GM19395 (cell line): ENCODE data around the gene RHOA.
"Not testable (repeated sequence)": the region's sequence is repeated elsewhere in the genome, so short reads cannot be mapped to it uniquely, and the experiment has no call there.

Experiments used
- ATAC-seq: cut with Tn5 transposase; IDR thresholded peaks from one replicate; pipeline ENCODE4 v1.9.1; 2021; ENCODE audit warnings: mild to moderate bottlenecking, moderate library complexity; ENCODE audit not compliant: unreplicated experiment

The RHOA gene

DNA sequence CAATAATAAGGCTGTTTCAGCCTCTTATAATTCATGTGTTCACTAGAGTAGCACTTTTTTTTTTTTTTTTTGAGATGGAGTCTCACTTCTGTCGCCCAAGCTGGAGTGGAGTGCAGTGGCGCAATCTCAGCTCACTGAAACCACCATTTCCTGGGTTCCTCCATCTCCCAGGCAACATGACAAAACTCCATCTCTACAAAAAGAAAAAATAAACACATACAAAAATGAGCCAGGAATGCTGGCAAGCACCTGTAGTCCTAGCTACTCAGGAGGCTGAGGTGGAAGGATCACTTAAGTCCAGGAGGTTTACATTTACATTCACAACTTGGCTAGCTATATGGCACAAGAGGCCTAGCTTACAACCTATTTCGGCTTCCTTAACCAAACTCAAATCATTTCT lies 78.7 kb downstream of the RHOA start:
- ATAC-seq: no peak

DNA sequence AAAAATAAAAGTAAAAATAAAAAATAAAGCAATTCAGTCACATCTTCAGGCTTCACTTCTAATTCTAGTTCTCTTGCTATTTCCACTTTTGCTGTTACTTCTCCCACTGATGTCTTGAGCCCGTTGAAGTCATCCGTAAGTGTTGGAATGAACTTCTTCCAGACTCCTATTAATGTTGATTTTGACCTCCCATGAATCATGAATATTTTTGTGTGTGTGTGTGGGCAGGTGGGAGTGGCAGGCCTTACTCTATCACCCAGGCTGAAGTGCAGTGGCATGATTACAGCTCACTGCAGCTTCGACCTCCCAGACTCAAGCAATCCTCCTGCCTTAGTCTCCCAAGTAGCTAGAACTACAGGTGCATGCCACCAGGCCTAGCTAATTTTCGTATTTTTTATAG lies 82.6 kb downstream of the RHOA start:
- ATAC-seq: no peak

DNA sequence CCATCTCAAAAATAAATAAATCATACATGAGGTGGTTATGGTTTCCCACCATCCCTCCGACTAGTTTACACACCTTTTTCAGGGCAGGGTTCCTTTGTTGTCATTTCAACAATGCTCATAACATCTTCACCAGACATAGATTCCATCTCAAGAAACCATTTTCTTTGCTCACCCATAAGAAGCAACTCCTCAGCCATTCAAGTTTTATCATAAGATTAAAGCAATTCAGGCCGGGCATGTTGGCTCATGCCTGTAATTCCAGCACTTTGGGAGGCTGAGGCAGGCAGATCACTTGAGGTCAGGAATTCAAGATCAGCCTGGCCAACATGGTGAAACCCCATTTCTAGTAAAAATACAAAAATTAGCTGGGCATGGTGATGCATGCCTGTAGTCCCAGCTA lies 83.4 kb downstream of the RHOA start:
- ATAC-seq: not testable (repeated sequence)

DNA sequence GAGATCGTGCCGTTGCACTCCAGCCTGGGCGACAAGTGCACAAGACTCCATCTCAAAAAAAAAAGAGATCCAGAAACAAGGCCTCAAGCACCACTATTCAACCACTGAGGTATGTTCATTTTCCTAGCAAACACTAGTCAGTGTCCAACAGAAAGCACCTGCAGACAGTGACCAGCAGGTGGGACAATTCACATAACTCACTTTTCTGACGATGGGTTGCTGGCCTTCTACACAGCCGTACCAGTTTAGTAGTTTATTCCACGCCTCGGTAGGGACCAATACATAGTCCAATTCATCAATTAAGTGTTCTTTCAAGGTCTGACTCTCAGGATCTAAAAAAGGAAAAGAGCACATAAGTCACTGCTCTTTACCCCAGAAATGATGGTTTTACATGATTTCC lies 84.3 kb downstream of the RHOA start:
- no peak for ATAC-seq

DNA sequence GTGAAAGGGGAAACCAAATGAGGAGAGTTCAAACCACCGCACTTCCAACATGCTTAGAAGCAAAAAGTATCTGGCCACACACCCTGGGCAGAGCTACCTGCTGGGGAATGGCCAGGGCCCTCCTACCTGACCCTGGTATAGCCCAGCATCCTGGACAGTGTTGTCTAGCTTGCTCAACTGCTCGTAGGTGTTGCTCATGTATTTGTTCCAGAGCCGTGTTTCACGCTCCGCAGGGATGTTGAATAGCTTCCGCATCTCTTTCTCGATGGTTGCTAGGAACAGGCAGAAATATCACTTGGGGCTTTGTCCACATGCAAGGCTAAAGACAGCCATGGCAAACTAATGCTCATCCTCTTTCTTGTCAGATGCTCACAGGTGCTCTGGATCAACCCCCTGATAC lies 87.0 kb downstream of the RHOA start:
- ATAC-seq: no peak

DNA sequence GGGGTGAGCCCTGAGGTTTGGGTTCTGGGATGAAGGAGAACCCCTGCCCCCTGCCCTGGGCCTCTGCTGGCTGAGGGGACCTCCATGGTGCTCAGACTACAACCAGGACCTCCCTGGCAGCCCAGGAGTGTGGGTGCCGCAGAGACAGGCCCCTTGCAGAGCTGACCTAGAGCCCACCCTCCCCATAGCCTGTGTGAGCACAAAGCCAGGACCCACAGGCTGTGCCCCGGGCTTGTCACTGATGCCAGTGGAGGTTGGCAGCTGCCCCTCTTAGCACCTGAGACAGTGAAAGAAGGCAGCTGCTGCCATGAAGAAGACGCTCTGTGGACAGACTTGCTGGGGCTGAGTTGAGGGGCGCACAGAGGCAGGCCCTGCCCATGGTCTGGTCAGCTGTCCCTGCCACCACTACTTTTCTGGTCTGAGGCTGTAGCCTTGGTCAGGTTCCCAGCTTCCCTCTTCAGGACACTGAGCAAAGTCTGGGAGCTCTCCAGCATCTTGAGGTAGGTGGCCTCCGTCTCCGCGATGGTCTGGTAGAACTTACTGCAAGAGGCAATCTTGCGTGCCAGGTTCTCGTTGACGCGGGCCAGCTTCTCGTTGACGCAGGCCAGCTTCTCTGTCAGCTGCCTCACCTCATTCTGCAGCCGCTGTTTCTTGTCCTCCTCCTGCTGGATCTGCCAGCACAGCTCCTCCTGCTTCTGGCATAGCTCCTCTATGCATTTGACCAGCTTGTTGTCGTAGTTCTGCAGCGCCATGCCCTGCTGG lies 94.9 kb downstream of the RHOA start:
- ATAC-seq: no peak

DNA sequence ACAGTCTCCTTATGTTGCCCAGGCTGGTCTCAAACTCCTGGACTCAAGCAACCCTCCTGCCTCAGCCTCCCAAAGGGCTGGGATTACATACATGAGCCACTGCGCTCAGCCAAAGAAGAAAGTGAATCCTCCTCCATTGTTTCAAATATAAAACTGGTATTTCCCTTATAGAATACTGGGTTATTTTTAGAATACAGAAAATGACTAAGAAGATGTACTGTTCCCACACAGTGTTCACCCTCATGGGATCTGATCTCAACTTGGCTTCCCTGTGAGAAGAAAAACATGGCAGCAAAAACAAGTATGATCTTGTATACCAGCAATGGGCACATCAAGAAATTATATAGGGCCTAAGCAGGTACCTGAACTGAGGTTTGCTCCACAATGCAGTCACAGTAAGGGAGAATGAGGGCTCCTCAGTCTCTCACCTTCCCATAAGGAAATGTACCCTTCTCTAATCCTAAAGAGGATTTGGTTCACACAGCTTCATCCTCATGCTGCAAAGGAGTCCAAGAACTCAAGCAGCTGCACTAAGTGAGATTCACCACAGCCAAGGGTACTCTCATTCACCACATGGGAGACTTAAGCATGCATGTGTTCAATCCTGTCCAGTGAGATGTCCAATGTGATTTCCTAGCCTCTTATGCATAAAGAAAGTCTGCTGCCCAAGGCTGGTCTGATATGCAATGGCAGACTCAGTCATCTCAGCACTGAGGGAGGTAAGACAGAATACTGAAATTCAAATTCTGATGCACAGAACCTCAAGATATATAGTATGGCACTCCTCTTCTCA lies 97.7 kb downstream of the RHOA start:
- no peak for ATAC-seq

DNA sequence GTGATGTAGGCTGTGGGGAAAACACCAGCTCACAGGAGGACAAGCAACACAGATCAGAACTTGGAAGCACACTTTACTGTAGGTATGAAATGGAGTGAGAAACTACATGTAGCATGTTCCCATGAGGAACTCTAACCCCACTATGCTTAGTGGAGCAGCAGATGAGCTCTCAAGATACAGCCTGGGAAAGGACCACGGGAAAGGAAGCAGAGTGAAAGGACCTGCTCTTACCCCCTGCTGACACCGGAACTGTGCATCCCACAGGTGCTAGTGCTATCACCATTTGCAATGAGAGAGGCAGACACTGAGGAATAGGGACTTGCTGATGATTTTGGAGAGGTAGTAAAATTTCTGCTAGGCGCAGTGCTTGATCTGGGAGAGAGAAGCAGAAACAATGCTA lies 100.5 kb downstream of the RHOA start:
- ATAC-seq: no peak

DNA sequence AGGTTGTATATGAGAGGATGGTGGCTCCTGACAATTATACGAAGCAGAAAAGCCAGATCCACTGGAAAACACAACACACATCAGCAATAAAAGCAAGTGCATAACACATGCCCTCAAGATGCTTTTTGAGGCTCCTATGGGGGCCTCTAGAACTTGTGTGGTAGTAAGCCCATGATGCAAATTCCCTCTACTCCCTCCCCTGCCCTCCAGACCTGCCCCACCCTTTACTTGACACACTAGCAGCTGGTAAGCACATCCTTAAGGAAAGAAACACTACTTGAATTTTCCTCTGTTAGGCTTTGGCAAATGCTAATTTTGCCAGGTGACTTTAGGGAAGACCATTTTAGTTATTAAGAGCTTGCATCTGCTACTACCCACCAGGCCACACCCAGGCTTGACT lies 101.1 kb downstream of the RHOA start:
- ATAC-seq: no peak
